Mammary epithelial cell (primary cell): ENCODE measurements around the gene SNX2.

ENCODE experiments used
- EZH2 ChIP-seq: IDR thresholded peaks from 2 replicates; pipeline ENCODE4 v1.6.1; 2012; ENCODE audit warnings: low read length, inconsistent platforms, borderline replicate concordance
- TF ChIP-seq, protein P1 (sequence below), 2 donors: IDR thresholded peaks in 1 of 2; conservative IDR thresholded peaks in 1 of 2; 2 replicates each; pipeline ENCODE4 v1.5.1; 2011 to 2012; ENCODE audit warnings: inconsistent platforms in 2 of 2, low read length in 2 of 2, mild to moderate bottlenecking in 2 of 2, control low read depth in 1 of 2, low read depth in 1 of 2; ENCODE audit not compliant: insufficient read depth in 1 of 2; ENCODE audit errors: extremely low read depth in 1 of 2

DNA sequence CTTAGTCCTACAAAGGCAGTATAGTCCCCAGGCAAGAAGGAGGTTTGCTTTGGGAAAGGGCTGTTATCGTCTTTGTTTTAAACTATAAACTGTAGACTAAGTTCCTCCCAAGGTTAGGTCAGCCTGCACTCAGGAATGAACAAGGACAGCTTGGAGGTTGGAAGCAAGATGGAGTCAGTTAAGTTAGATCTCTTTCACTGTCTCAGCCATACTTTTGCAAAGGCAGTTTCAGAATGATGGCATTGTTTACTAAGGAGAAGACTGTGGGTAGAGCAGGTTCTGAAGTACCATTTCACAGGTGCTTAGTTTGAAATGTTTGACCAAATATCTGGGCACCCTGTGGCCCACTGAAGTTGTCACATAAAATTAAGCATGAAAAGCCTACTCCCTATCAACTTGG lies 90.0 kb downstream of the SNX2 start:
- no peak for TF ChIP-seq EZH2
- TF ChIP-seq, protein P1, sequence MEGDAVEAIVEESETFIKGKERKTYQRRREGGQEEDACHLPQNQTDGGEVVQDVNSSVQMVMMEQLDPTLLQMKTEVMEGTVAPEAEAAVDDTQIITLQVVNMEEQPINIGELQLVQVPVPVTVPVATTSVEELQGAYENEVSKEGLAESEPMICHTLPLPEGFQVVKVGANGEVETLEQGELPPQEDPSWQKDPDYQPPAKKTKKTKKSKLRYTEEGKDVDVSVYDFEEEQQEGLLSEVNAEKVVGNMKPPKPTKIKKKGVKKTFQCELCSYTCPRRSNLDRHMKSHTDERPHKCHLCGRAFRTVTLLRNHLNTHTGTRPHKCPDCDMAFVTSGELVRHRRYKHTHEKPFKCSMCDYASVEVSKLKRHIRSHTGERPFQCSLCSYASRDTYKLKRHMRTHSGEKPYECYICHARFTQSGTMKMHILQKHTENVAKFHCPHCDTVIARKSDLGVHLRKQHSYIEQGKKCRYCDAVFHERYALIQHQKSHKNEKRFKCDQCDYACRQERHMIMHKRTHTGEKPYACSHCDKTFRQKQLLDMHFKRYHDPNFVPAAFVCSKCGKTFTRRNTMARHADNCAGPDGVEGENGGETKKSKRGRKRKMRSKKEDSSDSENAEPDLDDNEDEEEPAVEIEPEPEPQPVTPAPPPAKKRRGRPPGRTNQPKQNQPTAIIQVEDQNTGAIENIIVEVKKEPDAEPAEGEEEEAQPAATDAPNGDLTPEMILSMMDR (conservative IDR thresholded peaks at IDR 0.05 in 1 of 2, IDR thresholded peaks at IDR 0.05 in 1 of 2; ENCODE audit: extremely low read depth in 1 of 2, insufficient read depth in 1 of 2, low read depth in 1 of 2, low read length in 2 of 2), result no peak
